Parietal lobe (tissue), 2 donors: ENCODE measurements around the gene ZNF774. TPM values are rescaled to one million over a fixed set of nuclear protein-coding genes. Genes with fewer than 3 reads are reported as not detected.

ENCODE experiments used
- small RNA-seq: library from RNA; depleted of rRNA; stranded (forward); fragments of <200 nt; gene quantifications from one replicate; pipeline ENCODE3, GENCODE V24; 2014; ENCODE audit warnings: low replicate concordance
- total RNA-seq: library from RNA; depleted of rRNA; stranded (reverse); fragments of >200 nt; gene quantifications from one replicate; pipeline ENCODE4 v1.2.3, GENCODE V29; 2014

ZNF774 gene
- total RNA-seq, result 11.6 TPM

GRCh38 chr15:90352107-90352893, at the start of gene ZNF774:
Gene ZNF774, plus strand, starts transcription at chr15:90352284. Its CDS starts 2,377 bp downstream, at chr15:90354661.

GRCh38 chr15:90387534-90388461, 35.7 kb downstream of the ZNF774 start, which contains the start of gene IQGAP1:
Gene IQGAP1, plus strand, starts transcription at chr15:90388242. Its CDS starts 100 bp downstream, at chr15:90388342.

Small RNAs within 50 kb of the gene (small RNA-seq; reads per million reads assigned to genes)
- not detected for gene NDUFA3P4

Other genes starting within 250 kb of the ZNF774 start
- 78.9 TPM for gene IDH2, start 249.8 kb upstream of the ZNF774 start, total RNA-seq
- 70.7 TPM for gene SEMA4B, start 151.0 kb upstream of the ZNF774 start, total RNA-seq
- 4.7 TPM for gene CIB1, start 118.3 kb upstream of the ZNF774 start, total RNA-seq
- gene GDPGP1, start 118.1 kb upstream of the ZNF774 start, total RNA-seq, result 5.3 TPM
- gene TTLL13, start 102.7 kb upstream of the ZNF774 start, total RNA-seq, result not detected
- gene NGRN, start 86.6 kb upstream of the ZNF774 start, total RNA-seq, result 168 TPM
- gene IQGAP1, start 36.0 kb downstream of the ZNF774 start, total RNA-seq, result 109 TPM
- 41.6 TPM for gene CRTC3, start 177.6 kb downstream of the ZNF774 start, total RNA-seq